Endothelial cell of umbilical vein (primary cell): Measurements from ENCODE around the gene TRMT11. TPM values are rescaled to one million over a fixed set of nuclear protein-coding genes. Genes with fewer than 3 reads are reported as not detected.

Experiments used
- BruUV-seq: library from RNA; stranded (reverse); fragments of 400-500 nt; replicated peaks from 2 replicates; lab custom pipeline; 2021; lab: Mats Ljungman, UMichigan
- CTCF ChIA-PET: fragments of 300-600, 350-600 bp; sonication (Branson Sonifier 250); formaldehyde crosslinking; loops from one replicate; lab custom pipeline; 2021; ENCODE audit warnings: antibody characterized with exemption, inconsistent platforms; lab: Charles Lee
- POLR2A ChIA-PET: fragments of 300-600, 350-600 bp; sonication (Branson Sonifier 250); formaldehyde crosslinking; loops from one replicate; lab custom pipeline; 2021; ENCODE audit warnings: antibody characterized with exemption, inconsistent platforms; lab: Charles Lee
- DNase-seq: peaks from one replicate; pipeline ENCODE4 v3.0.0-alpha.2; 2011; ENCODE audit warnings: low read depth, low spot score
- FAIRE-seq: peaks from 2 replicates; lab custom pipeline; 2011; peaks lifted over from hg19 to GRCh38; lab: Jason Lieb, UNC
- H2AFZ ChIP-seq: 2 replicates; pipeline ENCODE4 v1.6.0; 2012; ENCODE audit warnings: low read depth, low read length, control low read depth, inconsistent platforms
- H3K27ac ChIP-seq: 2 replicates; pipeline ENCODE4 v1.5.1; 2011; ENCODE audit warnings: low read depth, mild to moderate bottlenecking, control low read depth, low read length, moderate library complexity; ENCODE audit not compliant: insufficient read depth
- H3K27me3 ChIP-seq, 2 experiments: 2 replicates each; pipeline versions ENCODE4 v1.6.0 to v1.6.1; 2011; ENCODE audit warnings: low read length in 2 of 2, mixed read lengths in 1 of 2; ENCODE audit not compliant: control insufficient read depth in 2 of 2, insufficient read depth in 2 of 2
- H3K36me3 ChIP-seq, 2 experiments: 2 replicates in 1 of 2; 3 replicates in 1 of 2; pipeline ENCODE4 v1.5.1; 2011; ENCODE audit warnings: low read length in 2 of 2, mild to moderate bottlenecking in 1 of 2, moderate library complexity in 1 of 2; ENCODE audit not compliant: control insufficient read depth in 2 of 2, insufficient read depth in 2 of 2; ENCODE audit errors: extremely low read depth in 1 of 2
- H3K4me1 ChIP-seq: 3 replicates; pipeline ENCODE4 v1.5.1; 2011; ENCODE audit warnings: mild to moderate bottlenecking, low read length; ENCODE audit not compliant: control insufficient read depth, insufficient read depth; ENCODE audit errors: extremely low read depth
- H3K4me2 ChIP-seq: 2 replicates; pipeline ENCODE4 v1.6.1; 2011; ENCODE audit warnings: low read length, control low read depth, mixed read lengths; ENCODE audit not compliant: insufficient read depth
- H3K4me3 ChIP-seq, 3 experiments: fragments of 200-600 bp in 1 of 3; sonication (generic), shearing (Covaris generic) in 1 of 3; replicated peaks in 1 of 3; 2 replicates each; pipeline ENCODE4 v1.5.1; 2011 to 2016; ENCODE audit warnings: control low read depth in 3 of 3, low read length in 3 of 3, mild to moderate bottlenecking in 2 of 3, inconsistent platforms in 1 of 3, low read depth in 1 of 3, moderate library complexity in 1 of 3; ENCODE audit not compliant: insufficient read depth in 1 of 3
- H3K79me2 ChIP-seq: 2 replicates; pipeline ENCODE4 v1.6.0; 2012; ENCODE audit warnings: low read length, inconsistent platforms; ENCODE audit not compliant: control insufficient read depth, insufficient read depth
- H3K9ac ChIP-seq: replicated peaks from 2 replicates; pipeline ENCODE3; 2011; ENCODE audit warnings: low read length, control low read depth; ENCODE audit not compliant: insufficient read depth; ENCODE audit errors: extremely low read depth
- H3K9me1 ChIP-seq: replicated peaks from 3 replicates; pipeline ENCODE4 v1.6.0; 2011; ENCODE audit warnings: mild to moderate bottlenecking, low read length; ENCODE audit not compliant: control insufficient read depth, insufficient read depth; ENCODE audit errors: extremely low read depth
- H3K9me3 ChIP-seq: replicated peaks from 2 replicates; pipeline ENCODE4 v1.5.1; 2012; ENCODE audit warnings: low read length, inconsistent platforms; ENCODE audit not compliant: control insufficient read depth, insufficient read depth
- H4K20me1 ChIP-seq: replicated peaks from 2 replicates; pipeline ENCODE3; 2011; ENCODE audit warnings: mild to moderate bottlenecking, low read length; ENCODE audit not compliant: control insufficient read depth, insufficient read depth; ENCODE audit errors: extremely low read depth
- CTCF ChIP-seq, 2 donors: IDR thresholded peaks; 1 replicate in 1 of 2; 2 replicates in 1 of 2; pipeline ENCODE4 v1.5.1; 2011; ENCODE audit warnings: low read length in 2 of 2, mild to moderate bottlenecking in 2 of 2, moderate library complexity in 2 of 2, control low read depth in 1 of 2, inconsistent platforms in 1 of 2, low read depth in 1 of 2; ENCODE audit not compliant: insufficient read depth in 1 of 2; ENCODE audit errors: extremely low read depth in 1 of 2
- EZH2 ChIP-seq: IDR thresholded peaks from 2 replicates; pipeline ENCODE4 v1.6.1; 2012; ENCODE audit warnings: borderline replicate concordance, low read depth, mild to moderate bottlenecking, moderate library complexity, low read length, inconsistent platforms; ENCODE audit not compliant: severe bottlenecking
- FOS ChIP-seq: IDR thresholded peaks from 2 replicates; pipeline ENCODE4 v1.6.1; 2011; ENCODE audit warnings: mild to moderate bottlenecking, low read length, moderate library complexity, borderline replicate concordance; ENCODE audit not compliant: insufficient read depth
- GATA2 ChIP-seq: IDR thresholded peaks from 2 replicates; pipeline ENCODE4 v1.7.0; 2011; ENCODE audit warnings: low read depth, mild to moderate bottlenecking, moderate library complexity, mixed read lengths, low read length; ENCODE audit not compliant: insufficient read length, insufficient read depth
- JUN ChIP-seq: IDR thresholded peaks from 2 replicates; pipeline ENCODE4 v1.6.1; 2011; ENCODE audit warnings: borderline replicate concordance, low read depth; ENCODE audit not compliant: insufficient read length, insufficient read depth
- MAX ChIP-seq: IDR thresholded peaks from 2 replicates; pipeline ENCODE4 v1.6.1; 2011; ENCODE audit not compliant: insufficient read depth, insufficient read length
- MYC ChIP-seq: IDR thresholded peaks from one replicate; pipeline ENCODE4 v1.6.1; 2011; ENCODE audit warnings: mild to moderate bottlenecking, low read depth, low read length
- POLR2A ChIP-seq: IDR thresholded peaks from 2 replicates; pipeline ENCODE4 v1.6.1; 2012; ENCODE audit warnings: low read depth, mild to moderate bottlenecking, control low read depth, low read length
- POLR2AphosphoS5 ChIP-seq: IDR thresholded peaks from 2 replicates; pipeline ENCODE4 v1.6.1; 2012; ENCODE audit warnings: low read depth, mild to moderate bottlenecking, control low read depth, low read length, moderate library complexity; ENCODE audit not compliant: insufficient read depth
- dilution Hi-C: fragments of 300-500 bp; cut with MboI; formaldehyde crosslinking; loops from one replicate; pipeline ENCODE4 v1.15.0; 2019; ENCODE audit warnings: low sequenced_read_pairs; ENCODE audit not compliant: extremely low pct_ligation_motif_present
- intact Hi-C: fragments of 100-400 bp; cut with micrococcal nuclease; formaldehyde crosslinking; loops from one replicate; pipeline ENCODE4 v1.10.0; 2022
- polyA plus RNA-seq, 4 experiments: library from polyadenylated mRNA; depleted of rRNA in 3 of 4; stranded (reverse) in 3 of 4; unstranded in 1 of 4; fragments of >200 nt; gene quantifications; 2 replicates each; pipeline versions ENCODE4 v1.2.1 to v1.2.3, GENCODE V29; 2011 to 2012; ENCODE audit warnings: missing spikeins in 1 of 4
- total RNA-seq: library from RNA; stranded (reverse); gene quantifications from 2 replicates; pipeline ENCODE4 v1.2.3, GENCODE V29; 2021

The TRMT11 gene
- total and polyA plus RNA-seq, 2 donors (not counting 3 experiments of a cell fraction or from before 2014, with no cell fraction given) = 5.1 to 10.7 TPM

DNA sequence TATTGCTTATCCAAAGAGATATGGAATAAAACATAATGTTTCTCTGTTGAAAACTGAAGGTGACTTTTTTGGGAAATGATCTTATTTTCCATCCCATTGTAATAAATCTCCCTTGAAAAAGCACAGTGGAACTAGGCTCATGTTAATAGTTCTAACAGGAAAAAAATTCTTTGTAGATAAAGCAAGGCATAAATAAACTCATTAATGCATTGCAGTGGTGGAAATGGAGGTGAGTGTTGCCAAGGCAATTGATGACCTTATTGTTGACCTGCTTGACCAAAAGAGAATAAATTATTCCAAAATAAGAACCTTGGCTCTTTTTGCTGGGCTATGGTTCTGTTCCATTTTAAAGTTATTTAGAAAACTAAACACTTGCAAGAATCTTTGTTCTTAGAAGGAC lies 55.2 kb downstream of the TRMT11 start:
- TF ChIP-seq MYC (no peak), JUN (no peak), POLR2AphosphoS5 (no peak), MAX (no peak), FOS (no peak), POLR2A (no peak), GATA2 (no peak), CTCF (IDR thresholded peaks at IDR 0.05; ENCODE audit: extremely low read depth in 1 of 2, insufficient read depth in 1 of 2, low read depth in 1 of 2, low read length in 2 of 2) (no peak), EZH2 (no peak)
- Histone ChIP-seq H3K4me3 (no peak overlapping the region), H3K27ac (no peak overlapping the region), H3K9ac (no peak overlapping the region), H3K9me1 (peaks cover 3% of the 10 kb centered on the region), H3K4me2 (peak overlapping the region; percentile 71), H3K79me2 (no peaks in the 10 kb centered on the region), H4K20me1 (no peaks in the 10 kb centered on the region), H3K36me3 (peaks cover 0 to 6% of the 10 kb centered on the region in 2 experiments), H2AFZ (no peak overlapping the region), H3K4me1 (peaks cover 30% of the 10 kb centered on the region), H3K27me3 (no peaks in the 10 kb centered on the region), H3K9me3 (no peaks in the 10 kb centered on the region)
- ChIA-PET CTCF (no interaction called here), POLR2A (no interaction called here)
- no TSS peak for BruUV-seq
- DNase-seq (peak; percentile 39), FAIRE-seq (no peak)
- dilution Hi-C loops (no loop called here), intact Hi-C loops (no loop called here)
